Esophagus squamous epithelium (tissue), 5 donors: Measurements from ENCODE around the gene RPS6KC1. TPM values are rescaled to one million over a fixed set of nuclear protein-coding genes. Genes with fewer than 3 reads are reported as not detected.
"Not testable (repeated sequence)": the region's sequence is repeated elsewhere in the genome, so short reads cannot be mapped to it uniquely, and the experiment has no call there.

Experiments
- DNase-seq: peaks from one replicate; lab custom pipeline; 2025; lab: John Stamatoyannopoulos, UW
- H3K27ac ChIP-seq, 4 donors: fragments of 200-600 bp; sonication (generic); one replicate each; pipeline ENCODE4 v1.5.1; 2016 to 2019; ENCODE audit warnings: mild to moderate bottlenecking in 1 of 4
- H3K27me3 ChIP-seq, 4 donors: fragments of 200-600 bp; sonication (generic); 1 replicate in 3 of 4; 2 replicates in 1 of 4; pipeline versions ENCODE4 v1.5.1 to v1.6.0; 2017 to 2021; ENCODE audit warnings: antibody characterized with exemption in 1 of 4
- H3K36me3 ChIP-seq, 3 donors: fragments of 200-600 bp; sonication (generic); one replicate each; pipeline ENCODE4 v1.5.1; 2016 to 2019
- H3K4me1 ChIP-seq, 3 donors: fragments of 200-600 bp; sonication (generic); one replicate each; pipeline ENCODE4 v1.5.1; 2017 to 2019
- H3K4me3 ChIP-seq, 4 donors: fragments of 200-600 bp; sonication (generic); 1 replicate in 3 of 4; 2 replicates in 1 of 4; pipeline ENCODE4 v1.5.1; 2016 to 2019; ENCODE audit warnings: mild to moderate bottlenecking in 2 of 4, moderate library complexity in 1 of 4
- H3K9me3 ChIP-seq, 3 donors: fragments of 200-600 bp; sonication (generic); one replicate each; pipeline ENCODE4 v1.5.1; 2016 to 2019
- CTCF ChIP-seq, 6 experiments: fragments of 450-650 bp in 4 of 6; fragments of 200-600 bp in 2 of 6; sonication (generic) in 2 of 6; IDR thresholded peaks; one replicate each; pipeline ENCODE4 v1.5.1; 2016 to 2019; ENCODE audit warnings: antibody characterized with exemption in 6 of 6, mild to moderate bottlenecking in 4 of 6, moderate library complexity in 4 of 6
- POLR2A ChIP-seq, 4 donors: fragments of 450-650 bp; IDR thresholded peaks; one replicate each; pipeline ENCODE4 v1.6.1; 2017; ENCODE audit warnings: antibody characterized with exemption in 4 of 4, mild to moderate bottlenecking in 4 of 4, moderate library complexity in 3 of 4
- WGBS, 2 donors: methylation state at CpG; one replicate each; pipeline ENCODE4 v1.1.5; 2018; 5-methylcytosine and 5-hydroxymethylcytosine counted together
- intact Hi-C: fragments of 100-400 bp; cut with DNase I; formaldehyde crosslinking; loops from one replicate; pipeline ENCODE4 v1.15.0; 2022
- total RNA-seq, 4 donors: library from RNA; depleted of rRNA; stranded (reverse); fragments of >200 nt; gene quantifications; one replicate each; pipeline ENCODE4 v1.1.0, GENCODE V29; 2016
- donor health status: DM: yes; HTN: yes; CAD: no.

The RPS6KC1 gene
- total RNA-seq, 4 donors from 2014 or later, result 7.4 to 16.8 (median 13.7) TPM

- Histone ChIP-seq H3K27me3 (no peaks in the 10 kb centered on the region), H3K9me3 (no peaks in the 10 kb centered on the region), H3K4me3 (no peak overlapping the region), H3K36me3 (peaks cover 0 to 25% (median 0%) of the 10 kb centered on the region in 3 donors), H3K27ac (no peak overlapping the region), H3K4me1 (no peaks in the 10 kb centered on the region)
- TF ChIP-seq POLR2A (IDR thresholded peaks at IDR 0.05) (no peak), CTCF (IDR thresholded peaks at IDR 0.05) (no peak)
- no peak for DNase-seq
- intact Hi-C loops, result no loop called here
- 95 to 96% methylated on average over 1 of the region's 1 CpG for WGBS, 2 donors
Measured at GRCh38 chr1:213095467-213095866, 44.4 kb downstream of the RPS6KC1 start.

- H3K9me3 ChIP-seq, result no peaks in the 10 kb centered on the region
- TF ChIP-seq POLR2A (IDR thresholded peaks at IDR 0.05) (no peak), CTCF (IDR thresholded peaks at IDR 0.05) (no peak)
- H3K27ac ChIP-seq, result no peak overlapping the region
- 62 to 71% methylated on average over 4 of the region's 4 CpGs for WGBS, 2 donors
- no peak overlapping the region for H3K4me3 ChIP-seq
- intact Hi-C loops, result no loop called here
- no peaks in the 10 kb centered on the region for H3K4me1 ChIP-seq
- no peak for DNase-seq
- peaks cover 0 to 25% (median 0%) of the 10 kb centered on the region in 3 donors for H3K36me3 ChIP-seq
- no peaks in the 10 kb centered on the region for H3K27me3 ChIP-seq
Measured at GRCh38 chr1:213099682-213100399, 48.8 kb downstream of the RPS6KC1 start.

DNA sequence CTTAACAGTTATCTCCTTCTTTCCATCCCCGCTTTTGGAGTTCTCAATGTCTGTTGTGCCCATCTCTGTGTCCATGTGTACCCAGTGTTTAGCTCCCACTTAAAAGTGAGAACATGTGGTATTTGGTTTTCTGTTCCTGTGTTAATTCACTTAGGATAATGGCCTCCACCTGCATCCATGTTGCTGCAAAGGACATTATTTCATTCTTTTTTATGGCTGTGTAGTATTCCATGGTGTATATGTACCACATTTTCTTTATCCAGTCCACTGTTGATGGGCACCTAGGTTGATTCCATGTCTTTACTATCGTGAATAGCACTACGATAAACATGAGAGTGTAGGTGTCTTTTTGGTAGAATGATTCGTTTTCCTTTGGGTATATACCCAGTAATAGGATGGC, 49.5 kb downstream of the RPS6KC1 start:
- DNase-seq, intact Hi-C loops, H3K4me3 ChIP-seq, H3K4me1 ChIP-seq, H3K27me3 ChIP-seq, H3K9me3 ChIP-seq, H3K27ac ChIP-seq: not testable (repeated sequence)
- H3K36me3 ChIP-seq, result peaks cover 0 to 25% (median 0%) of the 10 kb centered on the region in 3 donors
- 91 to 98% methylated on average over 4 of the region's 4 CpGs for WGBS, 2 donors

- Histone ChIP-seq H3K27ac (no peak overlapping the region), H3K4me1 (no peaks in the 10 kb centered on the region), H3K27me3 (no peaks in the 10 kb centered on the region), H3K9me3 (no peaks in the 10 kb centered on the region), H3K36me3 (peaks cover 0 to 14% (median 0%) of the 10 kb centered on the region in 3 donors), H3K4me3 (no peak overlapping the region)
- TF ChIP-seq CTCF (IDR thresholded peaks at IDR 0.05), result no peak
- no peak for TF ChIP-seq POLR2A (IDR thresholded peaks at IDR 0.05)
- 76 to 83% methylated on average over 5 of the region's 5 CpGs for WGBS, 2 donors
- intact Hi-C loops, result no loop called here
- DNase-seq, result no peak
Measured at GRCh38 chr1:213103377-213104306, 52.6 kb downstream of the RPS6KC1 start.

GRCh38 chr1:213104604-213105003, 53.6 kb downstream of the RPS6KC1 start:
- Histone ChIP-seq H3K9me3 (no peaks in the 10 kb centered on the region), H3K27ac (no peak overlapping the region), H3K27me3 (no peaks in the 10 kb centered on the region), H3K36me3 (peaks cover 0 to 14% (median 0%) of the 10 kb centered on the region in 3 donors), H3K4me3 (no peak overlapping the region), H3K4me1 (no peaks in the 10 kb centered on the region)
- intact Hi-C loops, result no loop called here
- DNase-seq, result no peak
- TF ChIP-seq CTCF (IDR thresholded peaks at IDR 0.05) (no peak), POLR2A (IDR thresholded peaks at IDR 0.05) (no peak)
- 88 to 93% methylated on average over 2 of the region's 2 CpGs for WGBS, 2 donors
